DMS114 treated with DMSO at 0.1 percent for 48 hours (cell line): ENCODE results near the gene MOB3B.
"Not testable (repeated sequence)": the region's sequence is repeated elsewhere in the genome, so short reads cannot be mapped to it uniquely, and the experiment has no call there.

Experiments
- DNase-seq: peaks from one replicate; lab custom pipeline; 2025; ENCODE audit not compliant: unreplicated experiment; lab: John Stamatoyannopoulos, UW

Gene MOB3B

DNA sequence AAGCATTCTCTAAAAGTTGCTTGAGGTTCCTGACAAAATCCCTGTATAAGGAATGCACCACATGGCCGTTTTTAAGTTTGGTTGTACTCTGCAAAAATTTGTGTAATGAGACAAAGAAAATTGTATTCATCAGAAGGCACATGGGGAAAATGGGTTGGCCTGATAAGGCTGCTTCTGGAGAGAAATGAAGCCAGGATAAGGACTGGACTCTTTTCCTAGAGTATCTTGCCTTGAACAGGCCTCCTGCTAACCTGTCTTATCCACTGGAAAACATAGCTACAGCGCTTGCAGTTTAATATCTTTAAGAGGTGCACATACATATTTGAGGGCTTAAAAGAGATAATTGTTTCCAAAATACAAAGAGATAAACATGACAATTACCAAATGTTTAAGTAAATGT, 46.9 kb downstream of the MOB3B start:
- no peak for DNase-seq

GRCh38 chr9:27478322-27478721, 51.3 kb downstream of the MOB3B start:
- DNase-seq: no peak

DNA sequence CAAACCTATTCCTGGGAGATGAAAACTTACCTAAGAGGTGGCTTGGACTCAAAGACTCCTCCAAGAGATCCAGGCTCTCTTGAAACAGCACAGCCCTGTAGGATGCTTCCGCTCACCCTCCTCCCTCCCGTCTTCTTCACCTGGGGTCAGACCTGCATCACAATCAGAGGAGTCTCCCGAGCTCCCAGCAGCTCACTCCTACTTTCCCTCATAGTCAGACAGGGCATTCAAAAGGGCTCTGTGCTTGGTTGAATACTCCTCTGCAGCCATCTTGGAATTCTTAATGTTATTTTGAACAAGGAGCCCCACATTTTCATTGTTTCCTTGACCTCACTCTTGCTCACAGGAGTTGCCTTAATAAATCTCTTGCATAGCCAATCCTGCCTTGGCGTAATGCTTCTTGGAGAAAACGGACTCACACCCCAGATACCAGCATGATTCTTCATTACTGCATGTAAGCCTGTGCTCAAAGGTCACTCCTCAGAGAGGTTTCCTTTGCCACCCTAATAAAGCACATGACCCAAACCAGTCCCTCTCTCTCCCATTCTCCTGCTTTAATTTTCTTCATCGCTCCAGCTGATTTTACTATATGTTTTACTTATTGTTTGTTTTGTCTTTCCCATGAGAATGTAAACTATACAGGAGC, 52.6 kb downstream of the MOB3B start:
- no peak for DNase-seq

GRCh38 chr9:27475057-27475595, 54.5 kb downstream of the MOB3B start:
- no peak for DNase-seq

DNA sequence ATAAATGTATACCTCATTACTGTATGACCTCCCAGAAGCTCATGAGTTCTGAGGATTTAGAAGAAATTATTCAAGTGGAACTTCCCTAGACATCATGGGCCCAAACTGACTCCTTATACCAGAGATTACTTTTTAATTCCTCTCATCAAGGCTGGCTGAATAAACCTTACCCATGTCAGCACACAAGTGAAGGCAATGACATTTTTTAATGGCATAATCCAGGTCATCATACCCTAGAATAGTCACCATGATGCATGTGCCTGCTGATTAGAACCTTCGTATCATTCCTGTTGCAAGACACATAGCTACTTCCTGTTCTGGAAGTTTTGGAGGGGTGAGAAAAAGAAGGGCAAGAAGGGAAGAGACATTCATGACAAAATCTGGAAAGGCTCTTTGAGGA, 55.3 kb downstream of the MOB3B start:
- no peak for DNase-seq

GRCh38 chr9:27473111-27473529, 56.5 kb downstream of the MOB3B start:
- DNase-seq: no peak

- no peak for DNase-seq
Observed at GRCh38 chr9:27472195-27472594, 57.4 kb downstream of the MOB3B start.

GRCh38 chr9:27471789-27472188, 57.8 kb downstream of the MOB3B start:
- no peak for DNase-seq

GRCh38 chr9:27471366-27471765, 58.2 kb downstream of the MOB3B start:
- no peak for DNase-seq

DNA sequence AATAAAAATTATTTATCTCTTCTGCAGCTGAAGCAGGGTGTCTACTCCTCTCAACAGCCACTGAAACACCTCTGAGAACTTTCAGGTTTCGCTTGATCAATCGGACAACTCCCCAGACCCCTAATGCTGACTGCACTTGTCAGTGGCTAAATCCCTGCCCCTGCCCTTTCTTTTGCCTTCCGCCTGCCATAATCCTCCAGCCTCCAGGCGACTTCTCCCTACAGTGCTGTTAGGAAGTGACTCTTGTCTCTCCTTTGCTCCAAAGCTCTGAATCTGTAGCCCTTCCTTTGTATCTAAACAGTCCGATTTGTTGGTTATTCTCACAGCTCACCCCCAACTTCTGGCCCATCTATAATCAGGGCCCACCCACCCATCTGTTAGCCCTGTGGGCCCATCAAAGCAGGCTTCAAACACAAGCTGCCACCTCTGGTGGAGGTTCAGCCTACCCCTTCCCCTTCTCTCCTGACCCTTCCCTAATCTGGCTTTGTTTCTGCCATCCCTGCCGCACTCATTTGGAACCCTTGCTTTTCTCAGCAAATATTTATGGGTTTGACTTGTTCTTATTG, 59.2 kb downstream of the MOB3B start:
- no peak for DNase-seq

DNA sequence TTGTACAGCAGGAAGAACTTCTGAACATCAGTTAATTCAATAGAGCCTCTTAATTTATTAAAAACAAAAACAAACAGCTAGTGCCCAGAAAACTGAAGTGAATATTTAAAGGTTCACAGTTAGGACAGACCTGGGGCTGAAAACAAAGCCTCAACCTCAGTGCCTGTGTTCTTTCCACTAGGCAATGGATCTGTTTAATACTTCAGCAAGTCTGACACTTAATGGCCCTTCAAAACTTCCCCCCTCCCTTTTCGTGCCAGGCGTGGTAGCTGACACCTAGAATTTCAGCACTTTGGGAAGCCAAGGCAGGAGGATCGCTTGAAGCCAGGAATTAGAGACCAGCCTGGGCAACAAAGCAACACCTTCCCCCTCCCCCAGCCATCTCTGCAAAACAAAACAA, 60.1 kb downstream of the MOB3B start:
- DNase-seq: no peak

DNA sequence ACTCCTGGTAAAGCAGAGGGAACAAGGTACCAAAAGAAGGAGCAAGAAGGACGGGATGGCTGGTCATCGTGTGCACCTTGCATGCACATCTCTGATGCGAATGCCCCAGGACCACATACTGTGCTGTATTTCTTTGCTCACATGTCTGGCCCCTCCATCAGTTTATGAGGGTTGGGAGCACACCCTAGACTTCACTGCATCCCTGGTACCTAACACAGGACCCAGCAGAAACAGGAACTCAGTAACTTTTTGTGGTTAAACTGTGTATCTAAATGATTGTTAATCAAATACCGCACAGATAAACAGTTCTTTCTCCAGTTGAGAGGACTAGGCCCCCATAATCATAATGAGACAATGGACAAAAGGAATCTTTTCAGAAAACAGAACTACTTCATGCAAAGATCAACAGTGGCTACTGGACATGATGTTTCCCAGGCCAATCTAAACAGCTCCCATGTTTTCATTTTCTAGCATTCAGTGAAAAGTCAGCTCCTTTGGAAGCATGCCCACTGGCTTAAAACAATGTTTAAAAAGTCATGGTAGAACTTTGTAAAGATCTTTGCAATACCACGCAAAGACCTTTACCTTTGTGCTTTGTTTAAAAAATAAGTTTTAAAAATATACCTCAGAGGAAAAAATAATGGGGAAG, 61.0 kb downstream of the MOB3B start:
- DNase-seq: no peak

DNA sequence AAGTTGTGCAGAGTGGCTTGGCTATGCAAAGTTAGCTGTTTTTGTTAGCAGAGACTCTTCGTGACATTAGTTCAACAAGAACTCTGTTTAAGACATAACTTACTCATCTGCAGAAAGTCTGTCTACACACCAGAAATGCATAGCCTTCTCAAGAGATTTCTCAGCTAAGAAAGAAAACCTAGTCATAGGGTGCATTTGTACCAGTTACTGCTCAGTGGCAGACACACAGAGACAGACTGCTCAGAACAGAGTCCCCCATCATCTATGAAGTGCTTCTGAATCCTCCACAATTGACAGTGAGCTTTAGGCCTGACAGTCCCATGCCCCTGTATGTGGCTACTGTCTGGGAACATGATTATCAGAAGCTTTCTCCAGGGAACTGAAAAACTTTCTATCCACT, 61.6 kb downstream of the MOB3B start:
- DNase-seq: no peak

DNA sequence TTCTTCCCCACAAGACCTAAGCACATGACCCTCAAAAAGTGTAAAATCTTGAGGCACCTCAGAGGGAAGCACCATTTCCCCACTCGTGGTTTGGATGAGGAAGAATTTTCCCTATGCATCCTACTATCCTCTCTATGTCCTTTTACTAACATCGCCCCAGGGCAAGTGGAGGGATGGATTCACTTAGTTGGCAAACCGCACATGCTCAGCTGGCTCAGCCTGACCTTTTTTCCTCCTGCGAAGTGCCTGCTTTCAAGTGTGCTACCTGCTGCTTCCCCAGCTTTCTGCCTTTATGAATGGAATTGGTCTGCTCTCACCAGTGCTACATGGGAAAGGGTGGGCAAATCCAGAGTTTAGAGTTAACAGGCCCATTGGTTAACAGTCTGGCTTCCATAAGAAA, 62.1 kb downstream of the MOB3B start:
- DNase-seq: no peak

DNA sequence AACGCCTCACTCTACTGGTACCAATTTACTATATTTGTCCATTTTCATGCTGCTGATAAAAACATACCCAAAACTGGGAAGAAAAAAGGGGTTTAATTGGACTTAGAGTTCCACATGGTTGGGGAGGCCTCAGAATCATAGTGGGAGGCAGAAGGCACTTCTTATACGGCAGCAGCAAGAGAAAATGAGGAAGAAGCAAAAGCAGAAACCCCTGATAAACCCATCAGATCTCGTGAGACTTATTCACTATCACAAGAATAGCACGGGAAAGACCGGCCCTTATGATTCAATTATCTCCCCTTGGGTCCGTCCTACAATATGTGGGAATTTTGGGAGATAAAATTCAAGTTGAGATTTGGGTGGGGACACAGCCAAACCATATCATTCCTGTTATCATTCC, 63.1 kb downstream of the MOB3B start:
- DNase-seq: not testable (repeated sequence)

- not testable (repeated sequence) for DNase-seq
Observed at GRCh38 chr9:27464950-27465349, 64.7 kb downstream of the MOB3B start.

GRCh38 chr9:27462846-27463245, 66.8 kb downstream of the MOB3B start:
- no peak for DNase-seq

DNA sequence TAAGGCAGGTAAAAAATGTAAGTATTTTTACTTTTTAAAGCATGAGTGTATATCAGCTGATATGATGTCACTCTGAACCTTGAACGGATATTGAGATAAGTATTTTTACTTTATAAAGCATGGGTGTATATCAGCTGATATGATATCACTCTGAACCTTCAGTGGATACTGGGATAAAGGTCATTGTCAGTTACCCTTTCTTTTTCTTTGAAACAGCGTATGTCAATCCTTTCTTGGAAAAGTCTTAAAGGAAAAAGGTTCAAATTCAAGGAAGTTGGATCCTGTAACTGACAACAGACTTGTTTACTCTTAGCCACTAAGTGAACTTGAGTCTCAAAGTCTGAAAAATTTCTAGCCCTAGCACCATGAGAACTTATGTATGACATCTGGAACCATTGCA, 67.2 kb downstream of the MOB3B start:
- DNase-seq: no peak

DNA sequence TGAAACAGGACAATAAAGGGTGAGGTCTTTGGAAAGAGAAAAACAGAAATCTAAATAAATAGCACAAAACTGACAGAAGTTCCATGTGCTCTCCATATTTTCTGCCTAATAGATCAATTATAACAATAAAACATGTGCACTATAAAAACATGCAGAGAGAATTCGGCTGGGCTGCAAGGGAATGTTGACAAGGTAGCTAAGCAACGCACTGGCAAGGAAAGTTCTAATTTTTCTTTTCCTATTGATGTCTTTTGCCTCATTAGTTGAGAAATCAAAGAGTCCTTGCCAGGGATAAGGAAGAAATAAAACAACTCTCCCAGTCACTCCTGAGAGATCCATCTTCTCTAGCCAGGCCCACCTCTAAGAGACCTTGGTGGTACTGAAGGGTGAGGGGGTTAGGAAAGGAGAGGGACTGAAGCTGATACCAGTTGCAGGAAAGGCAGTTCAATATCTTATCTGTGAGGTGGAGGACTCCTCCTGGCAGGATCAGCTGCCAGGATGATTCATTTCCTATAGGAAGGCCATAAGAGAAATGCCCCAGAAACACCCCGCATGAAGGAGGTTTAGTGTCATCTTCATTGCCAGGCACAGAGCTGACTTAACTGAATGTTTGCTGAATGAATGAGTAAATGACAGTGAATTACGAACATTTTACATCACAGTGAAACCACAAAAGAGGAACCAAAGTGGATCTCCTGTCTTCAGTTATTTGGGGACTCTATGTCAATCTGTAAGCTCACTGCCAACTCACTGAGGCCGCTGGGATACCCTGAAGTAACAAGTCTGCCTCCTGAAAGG, 69.2 kb downstream of the MOB3B start:
- DNase-seq: no peak

GRCh38 chr9:27457445-27457844, 72.2 kb downstream of the MOB3B start:
- no peak for DNase-seq

- no peak for DNase-seq
Observed at GRCh38 chr9:27453860-27454553, 75.6 kb downstream of the MOB3B start.
